Hematopoietic multipotent progenitor cell (in vitro differentiated cells): ENCODE results near the gene PTGIS. TPM values are rescaled to one million over a fixed set of nuclear protein-coding genes. Genes with fewer than 3 reads are reported as not detected.
"Not testable (repeated sequence)": the region's sequence is repeated elsewhere in the genome, so short reads cannot be mapped to it uniquely, and the experiment has no call there.

Experiments used
- DNase-seq, 3 donors: peaks; one replicate each; pipeline ENCODE4 v3.0.0-alpha.2; 2011 to 2015; ENCODE audit warnings: low read depth in 2 of 3, low spot score in 2 of 3
- total RNA-seq: library from RNA; depleted of rRNA; stranded (reverse); fragments of >200 nt; gene quantifications from one replicate; pipeline ENCODE4 v1.2.3, GENCODE V29; 2012

The PTGIS gene
- total RNA-seq, 1 donor, result not detected

GRCh38 chr20:49581482-49581881 is 13.5 kb upstream of the PTGIS start:
- no peak for DNase-seq

DNA sequence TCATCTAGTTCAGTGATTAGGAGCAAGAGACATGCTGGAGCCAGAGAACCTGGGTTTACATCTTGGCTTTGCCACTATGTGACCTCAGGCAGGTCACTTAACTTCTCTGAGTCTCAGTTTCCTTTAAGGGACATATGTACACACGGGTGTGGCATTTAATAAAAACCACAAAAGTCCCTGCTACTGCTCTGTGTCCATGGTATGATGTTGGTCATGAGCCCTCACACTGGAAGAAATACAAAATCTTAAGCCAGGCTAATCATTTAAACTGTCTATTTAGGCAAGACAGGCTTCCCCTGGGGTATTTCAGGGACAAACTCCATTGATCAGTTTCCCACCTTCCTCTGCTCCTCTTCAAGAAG is 12.9 kb upstream of the PTGIS start:
- no peak for DNase-seq

GRCh38 chr20:49579874-49580812 is 12.2 kb upstream of the PTGIS start:
- no peak for DNase-seq

DNA sequence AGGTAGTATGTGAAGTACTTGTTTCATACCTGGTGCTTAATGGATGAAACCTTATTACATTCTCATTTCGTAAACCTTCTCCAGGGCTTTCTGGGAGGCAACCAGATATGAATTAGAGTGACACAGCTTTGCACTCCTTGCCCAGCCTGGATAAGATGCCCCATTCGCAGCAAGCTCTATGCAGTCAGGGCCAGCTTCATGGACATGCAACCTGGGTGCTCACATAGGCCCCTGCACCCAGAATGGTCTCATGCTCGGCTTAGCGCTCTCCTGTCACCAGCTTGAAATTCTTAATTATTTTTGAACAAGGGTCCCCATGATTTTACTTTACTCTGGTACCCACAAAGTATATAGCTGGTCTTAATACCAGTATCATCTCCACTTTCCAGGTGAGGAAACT is 11.3 kb upstream of the PTGIS start:
- no peak for DNase-seq

DNA sequence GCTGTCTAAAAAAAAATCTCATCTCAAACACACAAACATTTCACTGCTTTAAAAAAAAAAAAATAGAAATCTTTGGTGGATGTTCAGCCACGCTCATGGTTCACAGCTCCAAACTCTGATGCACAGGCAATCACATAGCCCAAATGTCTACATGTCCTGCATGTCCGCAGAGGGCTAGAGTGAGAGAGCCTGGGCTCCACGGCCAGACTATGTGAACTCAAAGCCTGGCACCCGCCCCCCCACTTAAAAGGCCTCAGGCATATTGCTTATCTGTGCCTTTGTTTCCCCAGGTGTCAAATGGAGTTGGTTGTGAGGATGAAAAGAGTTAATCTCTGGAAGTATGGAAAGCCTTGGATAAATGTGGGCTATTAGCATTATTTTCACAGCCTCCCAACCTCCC is 10.5 kb upstream of the PTGIS start:
- no peak for DNase-seq

DNA sequence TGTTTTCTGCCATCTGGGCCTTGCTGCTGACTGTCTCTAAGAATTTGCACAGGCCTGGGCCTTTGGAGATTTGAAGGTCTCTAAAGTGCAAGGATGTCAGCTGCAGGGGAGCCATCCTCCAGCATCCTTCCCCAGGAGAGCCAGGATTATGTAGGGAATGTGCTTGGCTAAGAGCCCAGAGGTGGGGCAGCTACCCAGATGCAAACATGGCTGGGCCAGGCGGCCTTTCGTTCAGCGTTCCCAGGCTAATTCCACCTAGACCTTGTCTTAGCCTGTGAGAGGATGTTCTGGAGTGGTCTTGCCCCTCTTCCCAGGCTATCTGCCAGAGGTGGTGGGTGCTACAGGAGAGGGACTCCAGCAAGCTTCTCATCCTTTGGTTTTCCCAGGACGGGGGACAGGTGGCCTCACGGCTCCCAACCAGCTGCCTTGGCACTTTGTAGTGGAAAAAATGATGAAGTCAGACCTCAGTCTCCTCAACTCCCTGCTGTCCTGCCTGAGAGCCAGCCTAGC is 7.7 kb upstream of the PTGIS start:
- no peak for DNase-seq

GRCh38 chr20:49573900-49574416 is 6.0 kb upstream of the PTGIS start:
- DNase-seq, result no peak

- DNase-seq, result peak in 1 of 3 donors; percentile 45
Observed at GRCh38 chr20:49572857-49573256, 4.9 kb upstream of the PTGIS start.

DNA sequence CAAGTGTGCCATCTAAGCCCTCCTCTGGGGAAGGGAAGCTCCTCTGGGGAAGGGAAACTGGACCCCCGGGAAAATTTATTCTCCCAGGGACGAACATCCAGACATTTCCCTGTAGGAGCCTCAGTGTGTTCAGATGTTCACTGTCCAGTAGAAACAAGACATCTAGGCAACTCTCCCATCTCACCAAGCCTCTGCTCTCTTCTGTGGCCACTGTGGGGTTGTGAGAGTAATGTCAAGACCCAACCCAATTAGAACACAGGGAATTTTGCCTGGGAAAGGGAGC is 3.6 kb upstream of the PTGIS start:
- DNase-seq, result no peak

DNA sequence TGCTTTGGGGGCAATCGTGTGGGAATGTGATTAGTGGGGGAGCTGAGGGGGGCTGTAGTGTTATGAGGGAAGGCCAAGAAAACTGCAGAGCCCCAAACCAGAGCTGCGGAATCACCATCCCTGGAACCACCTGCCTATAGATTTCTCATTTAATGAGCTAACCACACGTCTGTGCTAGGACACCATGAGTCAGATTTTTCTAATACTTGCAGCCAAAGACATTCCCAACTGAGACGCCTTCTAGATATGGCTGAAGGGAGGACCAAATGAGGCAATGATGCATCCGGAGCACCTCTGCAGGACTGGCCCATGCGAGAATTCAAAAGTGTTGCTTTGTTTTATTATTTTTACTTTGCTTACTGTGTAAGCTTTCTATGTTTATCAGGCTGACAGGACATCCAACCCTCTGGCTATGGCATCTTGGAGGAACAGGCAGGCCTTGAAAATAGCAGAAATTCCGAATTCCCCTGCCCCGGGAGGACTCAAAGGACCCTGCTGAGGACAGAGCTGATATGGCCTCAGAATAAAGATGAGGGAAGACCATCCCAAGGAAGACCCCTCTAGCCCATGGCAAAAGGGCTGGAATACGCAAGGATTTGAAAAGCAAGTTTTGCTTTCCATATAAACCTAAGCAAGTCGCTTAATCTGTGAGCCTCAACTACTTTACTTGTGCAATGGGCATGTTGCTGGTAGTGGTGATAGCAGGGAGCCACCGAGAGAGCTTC is 3.1 kb upstream of the PTGIS start:
- DNase-seq, result no peak

DNA sequence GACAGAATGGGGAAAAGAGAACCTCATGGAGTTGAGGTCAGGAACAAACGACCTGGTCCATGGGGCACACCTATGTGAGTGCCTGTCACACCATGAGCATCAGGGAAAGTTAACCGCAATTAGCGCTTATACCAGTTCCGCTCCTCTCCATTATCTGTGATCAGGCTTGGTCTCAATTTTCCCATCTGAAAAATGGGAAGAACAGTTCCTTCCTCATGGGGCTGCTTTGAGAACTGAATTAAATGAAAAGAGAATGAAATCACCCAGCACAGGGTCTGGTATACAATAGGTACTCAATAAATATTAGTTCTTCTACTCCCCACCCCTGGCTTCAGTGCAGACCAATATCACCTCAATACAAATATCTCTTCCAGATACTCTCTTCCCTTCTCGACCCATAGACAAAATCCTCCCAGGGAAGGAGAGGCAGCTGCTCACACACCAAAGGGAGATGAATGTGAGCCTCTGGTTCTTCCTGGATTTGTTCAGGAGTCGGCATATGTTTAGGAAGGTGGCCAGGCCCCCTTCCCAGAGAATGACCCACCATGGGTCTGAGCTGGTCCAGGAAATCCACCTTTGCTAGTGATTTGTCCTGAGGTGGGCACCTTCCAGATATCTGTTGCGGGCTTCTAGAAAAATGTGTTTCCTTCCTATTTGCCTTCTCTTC is 2.4 kb upstream of the PTGIS start:
- DNase-seq, result no peak

- no peak for DNase-seq
Observed at GRCh38 chr20:49569411-49570115, 1.6 kb upstream of the PTGIS start.

GRCh38 chr20:49568278-49569151 is 578 bp upstream of the PTGIS start:
- DNase-seq, result no peak

DNA sequence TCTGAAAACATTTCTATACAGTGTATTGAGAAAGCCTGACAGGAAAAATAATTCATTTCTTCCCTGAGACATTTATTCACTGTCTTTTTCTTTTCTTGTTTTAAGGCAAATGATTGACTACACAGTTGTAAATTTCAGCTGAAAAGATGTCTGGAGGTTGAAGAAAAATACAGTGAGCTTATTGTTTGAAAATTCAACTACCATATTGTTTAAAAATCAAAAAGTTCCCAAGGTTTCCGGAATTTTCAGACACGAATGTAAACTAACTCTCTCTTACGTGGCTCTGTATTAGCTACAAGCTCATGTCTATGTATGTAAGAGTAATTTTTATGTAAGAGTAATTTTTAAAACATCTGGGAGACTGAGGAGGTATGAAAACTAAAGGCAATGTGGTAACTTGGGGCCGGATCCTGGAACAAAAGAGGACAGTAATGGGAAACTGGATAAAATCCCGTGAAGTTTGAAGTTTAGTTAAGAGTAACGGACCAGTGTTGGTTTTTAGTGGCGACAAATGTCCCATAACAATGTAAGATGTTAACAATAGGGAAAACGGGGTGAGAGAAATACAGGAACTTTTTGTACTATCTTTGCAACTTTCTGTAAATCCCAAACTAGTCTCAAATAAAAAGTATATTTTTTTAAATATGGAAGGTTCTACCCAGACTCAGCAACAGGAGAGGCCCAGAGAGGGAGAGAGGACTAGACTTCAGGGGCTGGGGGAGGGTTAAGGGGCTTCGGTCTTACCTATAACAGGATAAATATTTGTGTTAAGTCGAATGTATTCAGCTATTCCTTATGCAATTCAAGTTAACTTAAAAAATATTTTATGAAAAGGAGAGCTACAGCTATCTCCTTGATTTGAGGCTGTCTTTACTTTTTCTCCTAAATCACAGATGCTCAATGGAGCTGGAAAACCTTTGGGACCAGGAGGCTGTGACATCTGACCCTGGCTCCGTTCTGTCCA is 1.3 kb downstream of the PTGIS start:
- no peak for DNase-seq

DNA sequence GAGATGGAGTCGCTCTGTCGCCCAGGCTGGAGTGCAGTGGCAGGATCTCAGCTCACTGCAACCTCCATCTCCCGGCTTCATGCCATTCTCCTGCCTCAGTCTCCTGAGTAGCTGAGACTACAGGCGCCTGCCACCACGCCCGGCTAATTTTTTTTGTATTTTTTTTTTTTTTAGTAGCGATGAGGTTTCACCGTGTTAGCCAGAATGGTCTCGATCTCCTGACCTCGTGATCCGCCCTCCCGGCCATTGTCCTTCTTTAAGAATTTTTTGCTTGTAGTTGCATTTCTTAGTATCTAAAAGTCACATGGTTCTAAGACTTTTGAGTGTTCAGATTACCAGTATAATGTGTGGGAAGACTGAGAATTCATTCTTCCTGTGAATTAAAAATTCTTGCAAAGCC is 2.9 kb downstream of the PTGIS start:
- DNase-seq, result not testable (repeated sequence)

GRCh38 chr20:49563015-49563980 is 4.6 kb downstream of the PTGIS start:
- DNase-seq, result no peak

DNA sequence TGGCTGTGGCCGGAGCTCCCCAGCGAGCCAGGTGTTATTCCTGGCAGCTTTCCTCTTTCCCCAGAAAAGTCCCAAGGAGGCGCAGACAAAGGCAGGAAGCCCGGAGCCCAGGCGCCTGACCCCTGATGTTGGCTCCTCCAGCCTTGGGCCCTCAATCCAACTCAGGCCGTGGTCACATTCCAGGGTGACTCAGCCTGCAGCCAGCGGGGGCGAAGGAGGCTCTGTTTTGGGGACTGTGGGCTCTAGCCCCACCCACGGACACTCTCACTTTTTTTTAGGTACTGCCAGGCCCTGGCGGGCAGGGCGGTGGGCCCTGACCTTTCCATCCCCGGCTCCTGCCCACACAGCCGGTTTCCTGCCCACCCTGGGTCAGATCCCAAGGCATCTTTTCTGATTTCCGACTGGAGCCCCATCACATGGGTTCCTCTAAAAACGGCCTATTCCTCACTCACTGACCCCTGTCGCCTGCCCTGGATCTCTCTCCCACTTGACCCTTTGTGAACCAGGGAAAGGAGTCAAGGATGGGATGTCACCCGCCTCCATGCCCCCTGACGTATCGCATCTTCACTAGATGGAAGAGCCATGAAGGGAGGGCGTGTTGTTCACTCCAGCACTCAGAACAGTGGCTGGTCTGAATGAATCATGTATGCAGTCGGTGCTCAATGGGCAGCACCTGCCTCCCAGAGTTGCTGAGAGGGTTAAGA is 5.5 kb downstream of the PTGIS start:
- DNase-seq, result no peak
